ENCODE results near the gene GIPC2.
"Not testable (repeated sequence)": the region's sequence is repeated elsewhere in the genome, so short reads cannot be mapped to it uniquely, and the experiment has no call there.

GIPC2 gene

GRCh38 chr1:78038071-78038470, 7.7 kb upstream of the GIPC2 start:
- DNase-seq: no peak

- no peak for DNase-seq
These were observed 7.3 kb upstream of the GIPC2 start for GRCh38 chr1:78038491-78038939.

- no peak for DNase-seq
These were observed 5.2 kb upstream of the GIPC2 start for GRCh38 chr1:78040484-78041089.

DNA sequence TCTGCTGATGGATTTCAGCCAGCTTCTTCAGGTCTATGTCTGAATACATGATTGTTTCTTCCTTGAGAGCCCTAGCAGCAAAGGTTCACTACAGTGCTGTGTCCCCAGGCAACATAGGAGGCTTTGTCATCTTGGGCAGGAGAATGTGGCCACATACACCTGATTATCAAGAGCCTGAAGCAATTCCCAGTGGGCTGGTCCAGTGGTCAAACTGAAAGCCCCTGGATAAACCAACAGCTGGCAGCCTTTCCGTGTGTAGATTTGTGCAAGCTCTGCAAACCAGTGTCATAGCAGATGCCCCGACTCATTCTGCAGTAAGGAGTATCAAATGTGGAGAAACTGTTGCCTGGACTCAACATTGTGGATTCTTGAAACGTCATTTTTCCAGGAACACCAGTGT, 2.3 kb upstream of the GIPC2 start:
- no peak for DNase-seq

DNA sequence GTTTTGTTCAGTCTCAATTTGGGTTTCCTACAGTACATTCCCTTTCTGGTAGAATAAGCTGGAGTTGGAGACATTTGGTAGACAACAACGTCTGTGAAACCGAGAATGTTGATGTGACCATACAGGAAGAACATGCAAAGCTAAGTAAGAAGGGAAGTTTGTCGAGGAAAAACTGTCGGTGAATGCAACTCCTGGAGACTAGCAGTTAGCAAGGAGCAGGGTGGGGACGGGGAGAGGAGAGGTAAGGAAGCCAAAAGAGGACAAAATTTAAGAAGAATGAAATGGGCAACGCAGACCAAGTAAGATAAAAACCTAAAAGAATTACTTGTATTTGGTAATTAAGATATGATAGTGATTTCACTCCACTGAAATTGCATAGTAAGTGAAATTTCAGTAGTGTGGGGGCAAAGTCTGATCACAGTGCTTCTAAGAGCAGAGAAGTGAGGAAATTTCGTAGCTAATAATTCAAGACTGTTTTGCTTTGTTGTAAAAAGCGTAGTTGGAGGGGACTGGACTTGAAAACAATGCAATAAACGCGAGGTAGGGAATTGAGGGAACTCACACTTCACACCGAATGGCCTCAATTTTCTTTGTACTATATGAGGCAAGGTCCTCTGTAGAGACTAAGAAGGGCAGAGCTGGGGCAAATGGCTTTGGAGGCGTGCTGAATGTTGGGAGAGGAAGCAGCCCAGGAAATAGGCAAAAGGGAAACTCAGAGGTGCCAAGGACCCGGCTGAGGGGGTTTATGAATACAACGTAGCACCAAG, 787 bp upstream of the GIPC2 start:
- DNase-seq: no peak

DNA sequence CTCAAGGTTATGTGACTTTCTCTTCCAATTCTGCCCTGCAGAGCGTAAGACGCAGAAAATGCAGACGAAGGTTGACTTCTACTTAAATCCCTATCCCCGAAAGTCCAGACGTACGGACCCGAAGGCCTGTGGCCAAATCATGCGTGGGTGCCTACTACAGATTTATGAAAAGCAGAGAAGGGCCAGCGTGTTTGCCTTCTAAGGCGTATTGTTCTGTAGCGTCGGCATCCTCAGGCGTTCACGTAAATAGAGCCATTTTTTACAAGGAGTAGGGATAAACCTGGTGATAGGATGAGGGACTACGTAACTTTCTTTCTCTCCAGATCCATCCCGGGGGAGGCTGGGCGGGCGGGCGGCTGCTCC, 222 bp upstream of the GIPC2 start:
- DNase-seq: no peak

- DNase-seq: no peak
These were observed 1.3 kb downstream of the GIPC2 start for GRCh38 chr1:78047106-78047505.

- no peak for DNase-seq
These were observed 1.9 kb downstream of the GIPC2 start for GRCh38 chr1:78047631-78048030.

- no peak for DNase-seq
These were observed 2.7 kb downstream of the GIPC2 start for GRCh38 chr1:78048446-78048845.

- no peak for DNase-seq
These were observed 3.6 kb downstream of the GIPC2 start for GRCh38 chr1:78049396-78049795.

GRCh38 chr1:78051005-78051404, 5.2 kb downstream of the GIPC2 start:
- DNase-seq: no peak

- no peak for DNase-seq
These were observed 7.1 kb downstream of the GIPC2 start for GRCh38 chr1:78052685-78053405.

DNA sequence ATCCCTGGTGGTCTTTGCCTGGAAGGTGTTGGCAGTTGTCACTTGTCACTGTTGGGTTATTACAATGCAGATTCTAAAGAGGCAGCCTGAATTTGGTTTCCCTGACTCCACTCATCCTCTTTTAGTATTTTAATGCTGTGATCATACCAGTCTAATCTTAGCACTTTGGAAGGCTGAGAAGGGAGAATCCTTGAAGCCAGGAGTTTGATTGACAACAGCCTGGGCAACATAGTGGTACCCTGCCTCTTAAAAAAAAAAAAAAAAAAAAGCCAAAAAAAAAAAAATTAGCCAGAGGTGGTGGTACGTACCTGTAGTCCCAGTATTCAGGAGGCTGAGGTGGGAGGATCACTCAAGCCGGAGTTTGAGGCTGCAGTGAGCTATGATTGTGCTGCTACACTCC, 7.7 kb downstream of the GIPC2 start:
- no peak for DNase-seq

DNA sequence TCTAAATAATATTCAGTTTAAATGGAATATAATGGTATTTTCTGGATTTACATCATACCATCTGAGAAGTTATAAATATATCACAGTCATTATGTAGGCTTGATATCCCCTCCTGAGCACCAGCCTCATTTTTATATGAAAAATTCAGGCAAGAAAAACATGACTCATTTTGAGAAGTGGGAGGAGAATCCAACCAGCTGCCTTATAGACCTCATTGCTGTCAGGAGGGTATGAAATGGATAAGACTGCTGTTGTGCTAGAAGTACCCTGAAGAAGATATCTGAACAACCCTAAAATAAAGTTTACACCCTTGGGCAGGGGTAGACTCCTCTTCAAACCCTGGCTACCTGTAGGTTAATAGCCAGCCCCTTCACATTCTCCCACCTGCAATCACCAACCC, 8.8 kb downstream of the GIPC2 start:
- no peak for DNase-seq

- no peak for DNase-seq
These were observed 9.2 kb downstream of the GIPC2 start for GRCh38 chr1:78054972-78055371.

DNA sequence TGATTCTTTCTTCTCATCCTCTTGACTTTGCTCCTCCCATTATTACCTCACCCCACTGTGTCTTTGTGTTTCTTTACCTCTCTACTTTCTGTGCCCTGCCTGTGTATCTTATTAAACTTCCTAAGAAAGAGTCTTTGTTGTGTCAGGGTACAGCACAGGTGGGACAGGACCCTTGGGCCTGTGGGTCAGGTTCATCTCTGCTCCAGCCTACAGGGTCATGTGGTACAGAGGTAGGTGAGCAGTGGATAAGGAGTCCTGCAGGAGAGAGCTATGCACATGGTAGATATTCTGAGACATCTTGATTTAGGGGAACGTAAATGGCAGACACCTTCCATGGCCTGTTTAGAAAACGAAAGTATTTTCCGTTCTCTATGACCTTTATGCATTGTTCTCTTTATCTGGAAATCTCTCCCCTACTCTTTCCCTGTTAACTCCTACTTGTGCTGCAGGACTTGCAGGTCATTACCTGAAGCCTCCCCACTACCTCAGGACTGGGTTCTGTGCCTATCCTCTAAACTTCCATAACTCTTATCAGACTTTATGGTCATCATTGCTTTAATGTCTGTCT, 9.9 kb downstream of the GIPC2 start:
- DNase-seq: no peak

DNA sequence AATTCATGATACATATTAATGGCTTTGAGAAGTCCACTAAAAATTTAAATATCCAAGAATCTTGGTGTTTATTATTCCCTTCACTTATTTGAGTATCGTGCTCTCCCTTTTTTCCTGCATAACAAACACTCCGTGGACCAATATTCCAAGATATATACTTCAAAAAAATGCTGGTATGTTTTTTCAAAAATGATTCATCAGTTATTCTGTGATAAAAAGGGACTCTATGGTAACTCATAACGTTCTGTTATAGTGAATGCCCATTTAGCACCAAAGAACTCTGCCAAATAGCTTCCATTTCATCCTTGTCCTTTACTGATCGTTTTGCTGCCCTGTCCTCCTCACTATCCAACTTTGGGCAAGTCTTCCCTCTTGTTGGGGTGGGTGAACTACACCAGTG, 12.9 kb downstream of the GIPC2 start:
- no peak for DNase-seq

DNA sequence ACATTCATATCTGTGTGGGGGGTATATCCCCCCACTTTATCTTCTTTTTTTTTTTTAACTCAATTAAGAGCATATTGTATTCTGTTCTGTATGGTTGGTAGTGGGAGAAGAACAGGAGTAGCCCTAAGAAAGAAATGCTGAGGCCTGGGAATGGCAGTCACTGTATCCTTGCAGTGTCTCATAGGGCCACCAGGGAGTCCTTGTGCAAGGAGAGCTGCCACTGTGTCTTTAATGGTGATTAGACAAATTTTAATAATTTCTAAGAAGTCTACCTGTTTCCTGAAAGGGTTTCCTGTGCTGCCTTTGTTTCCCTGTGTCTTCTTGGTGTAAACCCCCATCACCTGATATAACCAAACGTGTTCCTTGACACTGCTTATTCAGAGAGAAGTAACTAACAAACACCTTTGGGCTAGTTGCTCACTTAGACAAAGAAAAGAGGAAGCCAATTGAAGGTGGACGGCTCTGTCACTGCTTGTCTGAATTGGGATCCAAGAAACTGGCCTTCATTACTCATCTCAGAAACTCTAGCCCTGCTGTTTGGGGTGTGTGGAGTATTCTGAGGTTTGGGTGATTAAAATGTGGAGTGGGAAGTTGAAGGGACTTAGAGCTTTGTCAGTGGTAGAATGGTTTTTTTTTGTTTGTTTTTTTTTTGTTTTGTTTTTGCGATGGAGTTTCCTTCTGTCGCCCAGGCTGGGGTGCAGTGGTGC, 15.2 kb downstream of the GIPC2 start:
- DNase-seq: no peak

DNA sequence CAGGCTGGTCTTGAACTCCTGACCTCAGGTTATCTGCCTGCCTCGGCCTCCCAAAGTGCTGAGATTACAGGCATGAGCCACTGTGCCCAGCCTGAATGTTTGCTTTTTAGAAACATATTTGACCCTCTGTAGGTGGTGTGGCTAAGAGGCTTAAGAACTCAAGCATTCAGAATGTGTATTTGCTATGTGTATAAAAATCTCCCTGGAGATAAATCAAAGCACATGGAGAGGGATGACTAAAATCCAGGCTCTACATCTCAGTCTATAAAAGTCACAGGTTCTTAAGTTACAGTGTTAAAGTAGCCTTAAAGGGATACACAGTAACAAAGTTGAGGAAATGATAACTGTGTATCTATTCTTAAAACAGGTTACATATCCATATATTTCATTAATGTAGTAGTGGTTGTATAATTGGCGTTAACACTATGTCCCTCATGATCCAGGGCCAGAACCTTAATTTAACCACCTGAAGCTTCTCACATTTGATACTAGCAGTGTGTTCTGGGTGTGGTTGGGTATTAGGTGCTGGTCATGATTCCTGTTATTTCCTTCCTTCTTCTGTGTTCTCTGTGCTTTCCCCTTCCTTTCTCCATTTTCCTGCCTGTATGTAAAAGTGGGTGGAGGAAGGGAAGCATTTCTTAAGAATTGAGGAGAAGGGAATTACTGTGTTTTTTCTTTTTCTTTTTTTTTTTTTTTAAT, 16.2 kb downstream of the GIPC2 start:
- no peak for DNase-seq

- not testable (repeated sequence) for DNase-seq
These were observed 19.1 kb downstream of the GIPC2 start for GRCh38 chr1:78064886-78065285.

DNA sequence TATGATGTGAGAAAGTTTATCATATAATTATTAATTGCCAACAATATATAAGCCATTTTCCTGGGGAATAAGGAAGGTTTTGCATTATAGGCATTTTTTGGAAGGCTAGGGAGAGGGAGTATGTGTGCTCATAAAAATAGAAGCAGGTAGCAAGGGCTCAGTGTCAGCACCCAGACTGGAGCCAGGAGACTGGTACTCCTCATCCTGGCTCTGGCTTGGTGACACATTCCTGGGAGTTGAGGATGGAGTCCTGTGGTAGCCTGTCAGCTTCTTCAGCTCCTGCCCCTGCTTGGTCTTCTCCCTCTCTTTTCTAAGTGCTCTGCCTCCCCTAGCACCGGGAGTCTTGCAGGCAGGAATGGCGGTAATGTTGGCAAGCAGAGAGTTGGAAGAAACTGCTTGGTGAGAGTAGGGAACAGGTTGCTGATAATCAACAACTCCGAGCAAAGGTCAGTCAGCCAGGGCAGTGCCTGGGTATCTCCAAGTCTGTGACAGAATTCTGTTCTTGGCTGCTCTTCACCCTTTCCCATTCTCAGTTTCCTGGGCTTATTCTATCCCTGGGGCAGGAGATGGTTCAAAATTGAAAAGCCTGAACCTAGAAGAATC, 23.0 kb downstream of the GIPC2 start:
- no peak for DNase-seq

DNA sequence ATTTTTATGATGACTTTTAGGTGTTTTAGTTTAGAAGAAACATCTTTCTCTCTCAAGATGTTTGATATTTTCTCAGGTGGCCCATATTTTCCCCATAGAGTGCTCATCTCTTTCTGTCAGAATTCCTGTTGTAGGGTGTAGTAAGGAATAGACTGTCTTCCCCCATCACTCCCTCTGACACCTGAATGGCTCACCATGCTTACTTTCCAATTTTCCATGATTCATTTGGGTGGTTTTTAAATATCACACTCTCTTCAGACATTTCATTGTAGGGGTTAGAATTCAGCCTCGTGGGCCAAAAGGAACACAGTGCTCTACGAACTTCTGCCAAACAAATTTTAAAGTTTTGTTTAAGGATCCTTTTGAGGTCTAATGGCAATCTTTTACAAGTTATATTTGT, 24.0 kb downstream of the GIPC2 start:
- DNase-seq: no peak

Data from NCI-H1694 (cell line).